PC-3 (cell line): Measurements from ENCODE around the gene RSRC1. TPM values are rescaled to one million over a fixed set of nuclear protein-coding genes. Genes with fewer than 3 reads are reported as not detected.
"Not testable (repeated sequence)": the region's sequence is repeated elsewhere in the genome, so short reads cannot be mapped to it uniquely, and the experiment has no call there.

Experiments
- ATAC-seq: fragments of 200-7000 bp; cut with Tn5 transposase; 2 replicates; pipeline ENCODE4 v1.9.1; 2020; ENCODE audit warnings: mild to moderate bottlenecking, moderate library complexity
- BruUV-seq: library from RNA; stranded (reverse); fragments of 400-500 nt; replicated peaks from 2 replicates; lab custom pipeline; 2021; lab: Mats Ljungman, UMichigan
- CTCF ChIA-PET: fragments of 300-600 bp; sonication (Branson Sonifier 250); formaldehyde crosslinking; loops from one replicate; lab custom pipeline; 2022; ENCODE audit warnings: antibody characterized with exemption; lab: Charles Lee
- POLR2A ChIA-PET: fragments of 300-600 bp; sonication (Branson Sonifier 250); formaldehyde crosslinking; loops from one replicate; lab custom pipeline; 2022; ENCODE audit warnings: antibody characterized with exemption; ENCODE audit not compliant: unreplicated experiment; lab: Charles Lee
- DNase-seq: peaks from one replicate; pipeline ENCODE4 v3.0.0-alpha.2; 2015
- H2AFZ ChIP-seq: fragments of 300-600 bp; sonication (generic); 2 replicates; pipeline ENCODE4 v1.6.0; 2016; ENCODE audit warnings: antibody characterized with exemption, low read length
- H3F3A ChIP-seq: fragments of 300-600 bp; sonication (generic); one replicate; pipeline ENCODE4 v1.6.0; 2017; ENCODE audit warnings: antibody characterized with exemption, low read length, control low read depth, mild to moderate bottlenecking; ENCODE audit not compliant: unreplicated experiment
- H3K27ac ChIP-seq: fragments of 300-600 bp; sonication (generic); 2 replicates; pipeline ENCODE4 v1.5.1; 2016; ENCODE audit warnings: mild to moderate bottlenecking, low read length
- H3K27me3 ChIP-seq: fragments of 300-600 bp; sonication (generic); 2 replicates; pipeline ENCODE4 v1.6.1; 2016; ENCODE audit warnings: low read length, mixed read lengths
- H3K36me3 ChIP-seq: fragments of 300-600 bp; sonication (generic); 2 replicates; pipeline ENCODE4 v1.6.1; 2016; ENCODE audit warnings: low read depth, mixed run types, low read length, mixed read lengths
- H3K4me1 ChIP-seq: fragments of 300-600 bp; sonication (generic); 2 replicates; pipeline ENCODE4 v1.5.1; 2016; ENCODE audit warnings: low read length; ENCODE audit not compliant: insufficient read depth
- H3K4me2 ChIP-seq: fragments of 300-600 bp; sonication (generic); 2 replicates; pipeline ENCODE4 v1.6.0; 2016; ENCODE audit warnings: low read length
- H3K4me3 ChIP-seq: fragments of 300-600 bp; sonication (generic); 2 replicates; pipeline ENCODE4 v1.5.1; 2016; ENCODE audit warnings: mild to moderate bottlenecking, low read length, mixed read lengths
- H3K79me2 ChIP-seq: fragments of 300-600 bp; sonication (generic); 2 replicates; pipeline ENCODE4 v1.6.1; 2017; ENCODE audit warnings: low read length, mixed read lengths
- H3K9ac ChIP-seq: fragments of 300-600 bp; sonication (generic); 2 replicates; pipeline ENCODE4 v1.6.0; 2016; ENCODE audit warnings: mild to moderate bottlenecking, low read length
- H3K9me2 ChIP-seq: fragments of 300-600 bp; sonication (generic); replicated peaks from 2 replicates; pipeline ENCODE4 v1.6.1; 2016; ENCODE audit warnings: mixed run types, low read length, mixed read lengths
- H3K9me3 ChIP-seq: fragments of 300-600 bp; sonication (generic); 2 replicates; pipeline ENCODE4 v1.6.1; 2016; ENCODE audit warnings: low read length, mixed read lengths
- H4K20me1 ChIP-seq: fragments of 300-600 bp; sonication (generic); 2 replicates; pipeline ENCODE4 v1.6.1; 2016; ENCODE audit warnings: low read length, mixed read lengths
- CTCF ChIP-seq: fragments of 300-600 bp; sonication (generic); conservative IDR thresholded peaks from 2 replicates; pipeline ENCODE4 v1.5.1; 2017; ENCODE audit warnings: antibody characterized with exemption, low read depth, mild to moderate bottlenecking, low read length
- EZH2 ChIP-seq: fragments of 300-600 bp; sonication (generic); IDR thresholded peaks from one replicate; pipeline ENCODE4 v1.6.1; 2017; ENCODE audit warnings: antibody characterized with exemption, mild to moderate bottlenecking, low read length; ENCODE audit not compliant: unreplicated experiment
- EZH2phosphoT487 ChIP-seq: fragments of 300-600 bp; sonication (generic); IDR thresholded peaks from 2 replicates; pipeline ENCODE4 v1.6.1; 2018; ENCODE audit warnings: mild to moderate bottlenecking, antibody characterized with exemption, low read length, borderline replicate concordance
- intact Hi-C: fragments of 100-400 bp; cut with micrococcal nuclease; formaldehyde crosslinking; loops from 2 replicates; pipeline ENCODE4 v1.9.0; 2023
- total RNA-seq: library from RNA; depleted of rRNA; stranded (reverse); fragments of >200 nt; gene quantifications from 2 replicates; pipeline ENCODE4 v1.2.3, GENCODE V29; 2014

Gene RSRC1
- total RNA-seq, 1 experiment from 2014 or later: 39.5 TPM

- H3K4me3 ChIP-seq: no peak overlapping the region
- ChIA-PET POLR2A (no interaction called here), CTCF (no interaction called here)
- H3K9ac ChIP-seq: no peak overlapping the region
- no peaks in the 10 kb centered on the region for H3F3A ChIP-seq
- intact Hi-C loops: no loop called here
- TF ChIP-seq CTCF: no peak
- no peaks in the 10 kb centered on the region for H3K9me2 ChIP-seq
- no TSS peak for BruUV-seq
- ATAC-seq (no peak), DNase-seq (no peak)
- no peak overlapping the region for H3K27ac ChIP-seq
- no peaks in the 10 kb centered on the region for H3K4me1 ChIP-seq
- H3K4me2 ChIP-seq: no peak overlapping the region
- no peaks in the 10 kb centered on the region for H3K36me3 ChIP-seq
- H3K79me2 ChIP-seq: no peaks in the 10 kb centered on the region
- H2AFZ ChIP-seq: no peak overlapping the region
- H3K9me3 ChIP-seq: no peaks in the 10 kb centered on the region
- no peaks in the 10 kb centered on the region for H4K20me1 ChIP-seq
- H3K27me3 ChIP-seq: no peaks in the 10 kb centered on the region
Observed at GRCh38 chr3:158339638-158340037, 229.7 kb downstream of the RSRC1 start.

- H4K20me1 ChIP-seq, H3K4me3 ChIP-seq, POLR2A ChIA-PET, BruUV-seq, H2AFZ ChIP-seq, H3K9ac ChIP-seq, CTCF ChIA-PET, H3K27me3 ChIP-seq, H3K36me3 ChIP-seq, H3F3A ChIP-seq, H3K9me3 ChIP-seq, H3K4me2 ChIP-seq, DNase-seq, ATAC-seq, intact Hi-C loops, H3K9me2 ChIP-seq, H3K79me2 ChIP-seq, H3K27ac ChIP-seq, H3K4me1 ChIP-seq: not testable (repeated sequence)
Observed at GRCh38 chr3:158340951-158341350, 231.1 kb downstream of the RSRC1 start.

GRCh38 chr3:158347966-158348365, 238.1 kb downstream of the RSRC1 start:
- Histone ChIP-seq H3K27ac (no peak overlapping the region), H3K9me3 (no peaks in the 10 kb centered on the region), H3K9ac (no peak overlapping the region), H3K4me3 (no peak overlapping the region), H3K27me3 (no peaks in the 10 kb centered on the region), H3K4me2 (no peak overlapping the region), H3K36me3 (no peaks in the 10 kb centered on the region), H3K79me2 (no peaks in the 10 kb centered on the region), H3K4me1 (no peaks in the 10 kb centered on the region), H3K9me2 (no peaks in the 10 kb centered on the region), H2AFZ (no peak overlapping the region), H4K20me1 (no peaks in the 10 kb centered on the region), H3F3A (no peaks in the 10 kb centered on the region)
- ChIA-PET CTCF (no interaction called here), POLR2A (no interaction called here)
- no peak for DNase-seq
- intact Hi-C loops: no loop called here
- no TSS peak for BruUV-seq
- no peak for ATAC-seq
- TF ChIP-seq EZH2 (no peak), EZH2phosphoT487 (no peak)

GRCh38 chr3:158350971-158351370, 241.1 kb downstream of the RSRC1 start:
- Histone ChIP-seq H4K20me1 (no peaks in the 10 kb centered on the region), H3K79me2 (no peaks in the 10 kb centered on the region), H3K9me2 (no peaks in the 10 kb centered on the region), H3K27ac (no peak overlapping the region), H3K27me3 (no peaks in the 10 kb centered on the region), H3K4me1 (no peaks in the 10 kb centered on the region), H3K9ac (no peak overlapping the region), H3K4me2 (no peak overlapping the region), H3K4me3 (no peak overlapping the region), H3F3A (no peaks in the 10 kb centered on the region), H2AFZ (no peak overlapping the region), H3K9me3 (no peaks in the 10 kb centered on the region), H3K36me3 (no peaks in the 10 kb centered on the region)
- ATAC-seq (no peak), DNase-seq (no peak)
- no TSS peak for BruUV-seq
- POLR2A ChIA-PET: no interaction called here
- CTCF ChIA-PET: no interaction called here
- intact Hi-C loops: no loop called here
- TF ChIP-seq EZH2: no peak
- TF ChIP-seq EZH2phosphoT487: no peak
- no peak for TF ChIP-seq CTCF
